OCI-LY1 (cell line): ENCODE results near the gene UGT1A9.

Experiments
- EZH2 ChIP-seq: fragments of 200-600 bp; sonication (generic), shearing (Covaris generic); IDR thresholded peaks from 2 replicates; pipeline ENCODE4 v1.8.0; 2017; ENCODE audit warnings: borderline replicate concordance, mixed run types, mild to moderate bottlenecking, antibody characterized with exemption, low read length, moderate library complexity, mixed read lengths
- TF ChIP-seq, protein P1 (sequence below): fragments of 200-600 bp; sonication (generic), shearing (Covaris generic); IDR thresholded peaks from 2 replicates; pipeline ENCODE4 v1.5.1; 2017; ENCODE audit warnings: mild to moderate bottlenecking, antibody characterized with exemption, low read length, moderate library complexity, mixed read lengths

DNA sequence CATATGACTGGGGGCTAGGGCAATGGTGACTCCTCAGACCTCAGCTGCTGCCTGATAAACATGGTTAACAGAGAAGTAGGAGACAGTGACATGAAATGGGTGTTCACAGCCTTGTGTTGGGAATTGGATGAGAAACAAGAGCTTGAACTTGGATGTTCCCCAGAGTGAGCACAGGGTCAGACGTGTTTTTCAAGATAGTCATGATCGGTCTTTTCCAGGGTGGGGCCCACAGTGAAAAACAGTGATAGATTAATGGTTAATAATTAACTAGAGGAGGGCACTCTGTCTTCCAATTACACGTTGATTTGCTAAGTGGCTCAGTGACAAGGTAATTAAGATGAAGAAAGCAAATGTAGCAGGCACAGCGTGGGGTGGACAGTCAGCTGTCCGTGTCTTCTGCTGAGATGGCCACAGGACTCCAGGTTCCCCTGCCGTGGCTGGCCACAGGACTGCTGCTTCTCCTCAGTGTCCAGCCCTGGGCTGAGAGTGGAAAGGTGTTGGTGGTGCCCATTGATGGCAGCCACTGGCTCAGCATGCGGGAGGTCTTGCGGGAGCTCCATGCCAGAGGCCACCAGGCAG lies 57.1 kb downstream of the UGT1A9 start, which contains the start of gene UGT1A3:
- TF ChIP-seq, protein P1, sequence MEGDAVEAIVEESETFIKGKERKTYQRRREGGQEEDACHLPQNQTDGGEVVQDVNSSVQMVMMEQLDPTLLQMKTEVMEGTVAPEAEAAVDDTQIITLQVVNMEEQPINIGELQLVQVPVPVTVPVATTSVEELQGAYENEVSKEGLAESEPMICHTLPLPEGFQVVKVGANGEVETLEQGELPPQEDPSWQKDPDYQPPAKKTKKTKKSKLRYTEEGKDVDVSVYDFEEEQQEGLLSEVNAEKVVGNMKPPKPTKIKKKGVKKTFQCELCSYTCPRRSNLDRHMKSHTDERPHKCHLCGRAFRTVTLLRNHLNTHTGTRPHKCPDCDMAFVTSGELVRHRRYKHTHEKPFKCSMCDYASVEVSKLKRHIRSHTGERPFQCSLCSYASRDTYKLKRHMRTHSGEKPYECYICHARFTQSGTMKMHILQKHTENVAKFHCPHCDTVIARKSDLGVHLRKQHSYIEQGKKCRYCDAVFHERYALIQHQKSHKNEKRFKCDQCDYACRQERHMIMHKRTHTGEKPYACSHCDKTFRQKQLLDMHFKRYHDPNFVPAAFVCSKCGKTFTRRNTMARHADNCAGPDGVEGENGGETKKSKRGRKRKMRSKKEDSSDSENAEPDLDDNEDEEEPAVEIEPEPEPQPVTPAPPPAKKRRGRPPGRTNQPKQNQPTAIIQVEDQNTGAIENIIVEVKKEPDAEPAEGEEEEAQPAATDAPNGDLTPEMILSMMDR: no peak
- no peak for TF ChIP-seq EZH2
